ENCODE measurements around the gene TSPAN7.

The TSPAN7 gene

DNA sequence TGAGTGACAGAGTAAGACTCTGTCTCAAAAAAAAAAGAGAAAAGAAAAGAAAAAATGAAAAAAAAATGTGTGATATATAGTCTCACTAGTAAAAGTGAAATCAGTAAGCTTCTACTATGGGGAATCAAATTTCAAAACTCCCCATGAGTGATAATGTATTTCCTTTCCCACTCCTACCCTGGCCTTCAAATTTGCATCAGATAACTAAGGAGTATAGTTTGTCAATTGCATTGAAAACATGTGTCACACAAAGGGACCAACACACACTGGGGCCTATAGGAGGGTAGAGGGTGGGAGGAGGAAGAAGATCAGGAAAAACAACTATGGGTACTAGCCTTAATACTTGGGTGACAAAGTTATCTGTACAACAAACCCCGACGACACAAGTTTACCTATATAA lies 118.4 kb downstream of the TSPAN7 start:
- no peak for DNase-seq (ENCODE audit: low read depth in 1 of 2, low spot score in 1 of 2)

DNA sequence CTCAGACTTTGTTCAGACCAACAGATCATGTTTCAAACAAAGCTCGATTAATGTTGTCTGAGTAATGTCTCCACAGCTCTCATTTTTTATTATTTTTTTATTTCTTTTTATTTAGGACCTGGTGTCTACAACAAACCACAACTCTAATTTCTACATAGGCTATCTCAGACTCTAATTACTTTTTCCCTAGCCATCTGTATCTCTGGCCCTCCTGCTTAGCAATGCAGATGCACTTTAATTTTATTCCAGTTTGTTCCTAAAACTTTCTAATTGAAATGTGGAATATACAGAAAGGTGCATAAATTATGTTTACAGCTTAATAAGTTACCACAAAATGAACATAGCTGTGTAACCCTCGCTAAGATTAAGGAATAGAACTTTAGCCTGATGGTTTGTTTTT lies 120.8 kb downstream of the TSPAN7 start:
- no peak for DNase-seq (ENCODE audit: low read depth in 1 of 2, low spot score in 1 of 2)

DNA sequence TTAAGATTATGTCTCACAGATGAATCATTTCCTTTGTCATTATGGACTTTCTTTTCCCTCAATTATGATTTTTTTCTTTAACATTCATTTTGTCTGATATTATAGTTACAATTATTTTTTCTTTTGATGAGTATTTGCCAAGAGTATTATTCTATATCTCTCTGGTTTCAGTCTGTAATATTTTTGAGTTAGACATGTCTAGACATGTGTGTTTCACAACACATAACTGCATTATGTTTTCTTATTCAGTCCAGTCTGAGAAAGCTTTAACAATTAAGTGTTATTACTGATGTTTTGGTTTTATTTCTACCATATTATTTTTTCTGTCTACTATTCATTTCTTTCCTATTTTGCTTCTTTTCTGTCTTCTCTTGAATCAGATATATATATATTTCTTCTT lies 131.6 kb downstream of the TSPAN7 start:
- DNase-seq (ENCODE audit: low read depth in 1 of 2, low spot score in 1 of 2), result no peak

DNA sequence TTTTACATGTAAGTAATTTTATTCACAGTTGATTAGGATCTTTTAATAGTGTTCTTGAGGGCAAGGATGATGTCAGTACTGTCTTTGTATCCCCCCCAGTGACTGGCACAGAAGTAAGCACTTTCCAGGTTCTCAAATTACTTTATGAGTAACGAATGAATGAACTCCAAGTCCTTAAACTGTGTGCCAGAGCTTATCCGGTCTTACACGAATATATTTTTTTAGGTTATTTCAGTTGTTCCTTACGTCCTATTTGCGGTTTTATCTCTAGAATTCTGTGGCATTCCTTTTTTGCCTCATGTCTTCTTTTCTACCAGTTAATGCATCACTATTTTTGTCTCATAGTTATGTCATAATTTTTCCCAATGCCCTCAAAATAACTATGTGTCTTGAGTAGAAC lies 133.1 kb downstream of the TSPAN7 start:
- DNase-seq (ENCODE audit: low read depth in 1 of 2, low spot score in 1 of 2), result no peak

DNA sequence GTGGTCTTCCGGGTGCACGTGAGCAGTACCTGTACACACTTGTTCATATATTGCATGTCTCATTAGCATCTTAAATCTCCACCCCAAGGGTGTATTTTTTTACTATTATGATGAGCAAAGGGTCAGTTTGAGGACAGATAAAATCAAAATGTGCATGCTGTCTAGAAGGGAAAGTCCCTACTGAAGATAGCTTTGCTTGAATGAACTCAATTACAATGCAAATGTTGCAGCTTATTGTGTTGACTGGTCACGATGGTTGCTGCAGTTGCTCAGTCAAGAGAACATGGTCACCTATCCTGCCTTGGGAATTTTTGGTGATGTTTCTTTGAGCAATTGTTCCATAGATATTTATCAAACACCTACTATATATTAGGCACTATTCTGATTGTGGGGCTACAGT lies 136.1 kb downstream of the TSPAN7 start:
- DNase-seq (ENCODE audit: low read depth in 1 of 2, low spot score in 1 of 2), result no peak

DNA sequence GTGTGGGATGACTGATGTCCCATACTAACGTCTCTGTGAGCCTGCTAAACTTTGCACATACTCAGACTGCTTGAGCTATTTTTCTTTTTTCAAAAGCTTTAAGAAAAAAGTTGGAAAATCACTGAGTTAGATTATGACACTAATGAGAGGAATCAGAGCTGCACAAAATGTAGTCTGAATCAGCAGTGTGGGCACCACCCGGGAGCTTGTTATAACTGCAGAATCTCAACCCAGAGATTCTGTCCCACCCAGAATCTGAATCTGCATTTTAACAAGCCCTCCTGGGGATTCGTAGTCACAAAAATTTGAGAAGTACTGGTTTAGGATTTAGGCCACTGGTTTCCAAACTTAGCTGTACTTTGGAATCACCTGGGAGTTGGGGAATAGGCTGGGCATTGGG lies 137.8 kb downstream of the TSPAN7 start:
- DNase-seq (ENCODE audit: low read depth in 1 of 2, low spot score in 1 of 2), result no peak

DNA sequence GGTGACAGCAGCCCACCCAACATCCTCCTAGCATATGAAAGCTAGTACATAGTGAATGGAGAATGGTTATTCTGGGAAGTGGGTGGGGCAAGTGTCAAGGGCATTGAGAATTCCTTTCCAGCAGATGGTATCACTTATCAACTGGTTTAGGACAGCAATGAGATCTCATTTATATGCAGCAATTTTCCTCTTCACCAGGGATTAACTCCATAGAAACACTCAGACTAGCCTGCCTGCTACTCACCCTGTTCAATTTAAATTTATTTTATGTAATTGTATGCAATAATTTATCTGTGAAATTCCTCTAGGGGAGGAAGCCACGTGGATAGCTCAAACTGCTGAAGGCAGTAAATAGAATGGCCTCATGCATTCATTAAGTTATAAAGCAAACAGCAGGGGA lies 138.4 kb downstream of the TSPAN7 start:
- no peak for DNase-seq (ENCODE audit: low read depth in 1 of 2, low spot score in 1 of 2)

DNA sequence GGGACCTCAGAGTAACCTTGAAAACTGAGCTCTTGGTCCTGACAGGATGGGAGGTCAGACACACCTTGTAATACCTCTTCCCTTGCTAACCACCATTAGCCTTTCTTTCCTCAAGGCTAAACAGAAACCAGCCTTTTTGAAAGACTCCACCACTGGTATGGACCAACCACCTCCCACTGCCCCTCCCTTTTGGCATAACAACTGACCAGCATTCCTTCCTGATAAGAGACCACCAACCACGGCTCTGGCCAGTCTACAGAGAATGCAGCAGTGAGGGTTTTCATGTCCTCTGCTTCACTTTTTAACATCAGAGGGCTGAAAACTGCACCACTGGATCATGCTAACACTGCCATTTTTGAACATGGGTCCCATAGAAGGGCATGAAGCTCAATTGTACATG lies 139.7 kb downstream of the TSPAN7 start:
- no peak for DNase-seq (ENCODE audit: low read depth in 1 of 2, low spot score in 1 of 2)

DNA sequence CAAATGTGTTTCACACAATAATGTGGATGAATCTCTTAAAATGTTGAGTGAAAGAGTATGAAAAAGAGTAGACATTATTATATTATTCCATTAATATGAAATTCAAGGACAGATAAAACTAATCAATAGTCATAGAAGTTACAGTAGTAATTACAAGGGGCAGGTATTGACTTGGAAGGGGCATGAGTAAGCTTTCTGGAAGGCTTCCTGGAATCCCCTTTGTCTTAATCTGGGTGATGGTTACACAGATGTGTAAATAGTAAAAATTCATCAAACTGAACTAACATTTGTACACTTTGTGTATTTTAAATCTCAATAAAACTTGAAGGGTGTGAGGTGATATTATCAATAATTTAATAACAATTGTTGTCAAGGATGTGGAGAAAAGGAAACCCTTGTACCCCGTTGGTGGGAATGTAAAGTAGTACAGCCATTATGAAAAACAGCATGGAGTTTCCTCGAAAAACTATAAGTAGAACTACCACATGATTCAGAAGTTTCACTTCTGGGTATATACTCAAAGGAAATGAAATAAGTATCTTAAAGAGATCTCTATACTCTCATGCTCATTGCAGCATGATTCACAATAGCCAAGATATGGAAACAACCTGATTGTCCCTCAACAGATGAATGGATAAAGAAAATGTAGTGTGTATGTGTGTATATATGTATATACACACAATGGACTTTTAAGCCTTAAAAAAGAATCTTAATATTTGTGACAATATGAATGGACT lies 143.0 kb downstream of the TSPAN7 start:
- no peak for DNase-seq (ENCODE audit: low read depth in 1 of 2, low spot score in 1 of 2)

DNA sequence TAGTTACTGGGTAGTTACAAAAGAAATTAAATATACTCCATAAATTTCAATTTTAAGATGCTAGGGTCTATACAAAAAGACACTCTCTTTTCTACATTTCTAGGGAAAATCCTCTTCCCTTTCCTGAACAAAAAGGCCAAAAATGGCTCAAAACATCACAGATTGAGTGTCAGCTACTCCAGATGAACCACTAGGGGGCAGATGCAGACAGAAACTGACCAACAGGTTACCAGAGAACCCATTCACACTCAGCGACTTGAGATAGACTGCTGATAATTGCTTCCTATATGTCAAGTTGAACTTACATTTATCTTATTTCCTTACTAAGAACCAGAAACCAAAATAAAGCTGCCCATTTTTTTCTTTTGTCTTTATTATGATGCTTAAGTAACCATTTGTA lies 156.5 kb downstream of the TSPAN7 start:
- DNase-seq (ENCODE audit: low read depth in 1 of 2, low spot score in 1 of 2), result no peak

DNA sequence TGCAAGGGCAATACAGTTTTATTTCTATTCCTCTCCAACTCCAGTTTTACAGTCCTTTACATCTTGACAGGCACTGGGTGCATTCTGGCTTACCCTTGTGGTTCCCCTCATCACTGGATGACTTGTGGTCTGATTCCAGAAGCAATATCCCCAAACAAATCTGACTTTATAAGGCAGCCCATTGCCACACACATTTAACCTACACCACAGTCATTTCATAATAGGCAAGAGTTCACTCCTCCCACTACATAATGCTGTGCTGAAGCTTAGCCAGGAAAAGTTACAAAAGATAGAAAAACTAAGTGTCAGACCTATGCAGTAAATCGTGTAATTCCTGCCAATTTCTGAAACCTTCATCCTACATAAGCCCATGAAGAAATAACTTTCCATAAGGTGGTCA lies 157.0 kb downstream of the TSPAN7 start:
- no peak for DNase-seq (ENCODE audit: low read depth in 1 of 2, low spot score in 1 of 2)

DNA sequence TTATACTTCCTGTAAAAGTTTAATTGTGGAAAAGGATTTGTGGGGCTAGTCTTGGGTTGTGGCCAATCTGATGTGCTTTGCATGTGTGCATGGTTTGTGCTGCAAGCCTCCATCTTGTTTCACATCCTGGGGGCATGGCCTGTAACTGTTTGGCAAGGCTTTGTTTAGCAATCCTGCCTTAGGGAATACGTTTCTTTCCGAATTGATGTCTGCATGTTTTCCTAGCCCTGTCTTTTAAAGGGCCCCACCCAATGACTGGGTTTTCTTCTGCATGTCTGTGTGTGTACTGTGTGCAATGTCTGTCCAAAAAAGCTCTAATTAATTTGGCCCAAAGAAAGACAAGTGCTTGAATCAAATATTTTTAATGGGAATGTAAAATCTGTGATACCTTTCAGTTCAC lies 165.3 kb downstream of the TSPAN7 start:
- DNase-seq (ENCODE audit: low read depth in 1 of 2, low spot score in 1 of 2), result no peak

DNA sequence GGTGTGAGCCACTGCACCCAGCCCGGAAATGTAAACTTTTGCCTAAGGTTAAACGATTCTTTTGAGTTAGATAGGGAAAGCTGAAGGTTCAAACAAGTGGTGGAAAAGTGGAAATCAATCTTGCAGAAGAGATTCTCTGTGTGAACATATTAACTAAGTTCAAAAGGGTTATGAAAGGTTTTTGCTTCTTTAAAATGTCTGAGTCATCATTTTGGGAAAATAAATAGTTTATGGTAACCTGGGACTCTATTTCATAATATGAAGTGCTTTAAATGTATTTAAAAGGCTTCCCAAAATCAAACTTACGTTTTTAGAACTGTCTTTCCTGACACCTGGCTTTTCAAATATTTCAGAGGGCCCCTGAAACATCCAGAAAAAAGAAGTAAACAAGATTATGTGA lies 166.3 kb downstream of the TSPAN7 start:
- DNase-seq (ENCODE audit: low read depth in 1 of 2, low spot score in 1 of 2), result no peak

DNA sequence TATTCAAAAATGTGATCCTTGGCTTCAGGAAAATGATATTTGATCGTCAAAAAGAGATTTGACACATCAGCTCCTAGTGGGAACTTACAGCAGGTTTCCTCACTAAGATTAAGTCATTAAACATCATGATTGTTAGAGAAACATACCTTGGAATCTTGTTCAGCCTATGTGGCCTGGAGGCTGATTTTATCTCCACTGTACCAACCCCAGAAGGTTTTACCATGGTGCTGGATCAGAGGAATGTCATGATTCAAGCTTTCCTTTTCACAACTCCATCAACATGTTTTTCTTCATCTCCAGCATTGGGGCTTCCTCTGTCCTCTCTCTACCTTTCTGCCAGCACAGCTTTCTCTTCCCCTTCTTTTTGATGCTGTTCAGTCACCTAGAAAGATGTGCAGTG lies 171.5 kb downstream of the TSPAN7 start:
- DNase-seq (ENCODE audit: low read depth in 1 of 2, low spot score in 1 of 2), result no peak
